IPS-18a (cell line): ENCODE data around the gene CLNK.

Source experiments
- H3K27ac ChIP-seq: one replicate; pipeline ENCODE4 v1.5.1; 2013; ENCODE audit warnings: low read length
- H3K27me3 ChIP-seq: one replicate; pipeline ENCODE4 v1.6.1; 2013; ENCODE audit warnings: mild to moderate bottlenecking, low read length; ENCODE audit not compliant: control insufficient read depth, insufficient read depth
- H3K36me3 ChIP-seq: one replicate; pipeline ENCODE4 v1.6.1; 2013; ENCODE audit warnings: low read depth, low read length; ENCODE audit not compliant: control insufficient read depth
- H3K4me1 ChIP-seq: one replicate; pipeline ENCODE4 v1.6.1; 2013; ENCODE audit warnings: low read depth, low read length; ENCODE audit not compliant: control insufficient read depth
- H3K4me3 ChIP-seq: one replicate; pipeline ENCODE4 v1.5.1; 2013; ENCODE audit warnings: low read length
- H3K9ac ChIP-seq: one replicate; pipeline ENCODE4 v1.6.1; 2013; ENCODE audit warnings: mild to moderate bottlenecking, low read length, moderate library complexity
- H3K9me3 ChIP-seq: one replicate; pipeline ENCODE4 v1.6.1; 2013; ENCODE audit warnings: low read depth, low read length; ENCODE audit not compliant: control insufficient read depth

CLNK gene

DNA sequence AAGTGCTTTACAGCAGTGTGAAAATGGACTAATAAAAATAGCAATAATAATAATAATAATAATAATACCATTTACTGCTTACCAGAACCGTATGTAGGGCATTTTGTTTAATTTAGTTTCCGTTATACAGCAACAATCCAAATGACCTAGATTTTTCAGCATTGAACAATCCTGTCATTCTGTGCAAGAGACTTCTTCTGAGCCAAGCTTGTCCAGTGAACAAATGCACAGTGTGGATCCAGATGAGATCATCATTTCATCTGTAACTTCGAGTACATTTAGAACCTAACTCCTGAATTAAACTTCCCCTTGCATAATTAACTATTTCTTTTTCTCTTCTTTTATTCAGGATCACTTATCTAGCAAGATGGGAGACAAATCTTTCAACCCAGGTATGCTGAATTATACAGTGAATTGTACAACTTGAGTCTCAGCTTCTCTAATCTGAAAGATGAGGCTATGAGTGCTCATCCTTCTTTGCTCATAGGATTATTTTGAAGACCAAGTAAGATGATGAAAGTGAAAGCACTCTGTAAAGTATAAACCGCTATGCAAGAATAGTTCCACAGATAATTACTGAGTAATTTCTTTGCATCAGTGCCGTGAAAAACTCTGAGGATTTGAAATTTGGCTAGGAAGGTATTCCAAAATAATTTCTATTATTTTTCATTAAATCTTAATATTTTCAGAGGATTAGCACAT lies 6.6 kb downstream of the CLNK start:
- Histone ChIP-seq H3K27ac (no peak overlapping the region), H3K27me3 (no peaks in the 10 kb centered on the region), H3K9ac (no peak overlapping the region), H3K36me3 (no peaks in the 10 kb centered on the region), H3K4me1 (no peaks in the 10 kb centered on the region), H3K4me3 (no peak overlapping the region), H3K9me3 (no peaks in the 10 kb centered on the region)

DNA sequence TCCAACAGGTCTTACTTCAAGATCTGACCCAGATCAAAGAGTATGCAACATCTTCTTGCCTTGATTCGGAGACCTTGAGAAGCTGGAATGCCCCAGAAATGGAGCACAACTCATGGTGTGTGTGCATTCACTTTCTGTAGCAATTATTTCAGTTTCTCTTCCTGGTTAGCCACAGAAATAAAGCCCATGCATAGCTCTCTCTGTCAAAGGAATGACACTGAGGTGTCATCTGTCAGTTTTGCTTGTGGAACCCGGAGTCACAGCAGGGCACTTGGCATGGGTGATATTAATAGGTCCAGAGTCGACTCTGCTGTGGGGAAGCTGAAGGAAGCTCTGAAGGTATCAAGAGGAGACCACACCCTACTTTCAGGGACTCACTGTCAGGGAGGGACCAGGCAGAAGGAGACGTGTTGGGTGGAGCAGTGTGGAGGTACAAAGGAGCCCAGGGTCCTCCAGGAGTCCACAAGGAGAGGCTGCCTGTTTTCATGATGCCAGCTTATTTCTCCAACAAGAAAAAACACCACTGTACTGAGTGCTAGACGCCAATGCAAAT lies 10.7 kb downstream of the CLNK start:
- Histone ChIP-seq H3K27ac (no peak overlapping the region), H3K9me3 (no peaks in the 10 kb centered on the region), H3K4me3 (no peak overlapping the region), H3K4me1 (no peaks in the 10 kb centered on the region), H3K9ac (no peak overlapping the region), H3K36me3 (no peaks in the 10 kb centered on the region), H3K27me3 (no peaks in the 10 kb centered on the region)

DNA sequence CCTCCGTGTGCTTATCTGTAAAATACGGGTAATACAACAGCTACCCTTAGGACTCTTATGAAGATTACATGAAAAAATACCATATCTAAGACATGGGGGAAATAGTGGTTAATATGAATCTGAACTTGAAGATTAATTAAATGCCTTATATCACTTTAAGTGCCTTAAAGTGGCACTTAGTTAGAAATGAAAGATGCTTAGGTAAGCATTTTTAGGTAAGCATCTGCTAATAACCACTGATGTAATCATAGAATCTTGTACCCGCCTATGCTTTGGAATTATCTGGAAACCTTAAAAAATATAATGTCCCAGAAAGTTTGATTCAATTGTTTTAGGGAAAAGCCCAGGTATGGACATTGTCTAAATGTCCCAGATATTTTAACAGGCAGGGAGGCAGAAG lies 12.2 kb downstream of the CLNK start:
- Histone ChIP-seq H3K4me3 (no peak overlapping the region), H3K9me3 (no peaks in the 10 kb centered on the region), H3K27me3 (no peaks in the 10 kb centered on the region), H3K36me3 (no peaks in the 10 kb centered on the region), H3K27ac (no peak overlapping the region), H3K9ac (no peak overlapping the region), H3K4me1 (no peaks in the 10 kb centered on the region)

DNA sequence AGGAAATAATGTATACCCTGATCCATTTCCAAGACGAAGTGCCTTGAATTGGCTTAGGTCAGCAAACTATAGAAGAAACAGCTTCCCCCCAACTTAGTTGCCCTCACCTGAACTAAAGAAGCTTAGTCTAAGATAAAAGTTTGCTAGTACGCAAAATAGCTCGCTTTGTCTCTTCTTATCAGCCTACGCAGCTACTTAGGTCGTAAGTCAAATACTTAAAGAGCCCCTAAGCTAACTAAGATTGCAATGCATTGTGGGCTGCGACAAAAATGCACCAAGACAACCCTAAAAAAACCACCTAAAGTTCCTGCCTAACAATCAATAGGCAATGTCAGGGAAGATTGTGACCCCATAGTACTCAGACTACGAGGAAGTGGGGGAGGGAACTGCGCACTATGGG lies 12.8 kb downstream of the CLNK start:
- Histone ChIP-seq H3K27ac (no peak overlapping the region), H3K4me3 (no peak overlapping the region)

DNA sequence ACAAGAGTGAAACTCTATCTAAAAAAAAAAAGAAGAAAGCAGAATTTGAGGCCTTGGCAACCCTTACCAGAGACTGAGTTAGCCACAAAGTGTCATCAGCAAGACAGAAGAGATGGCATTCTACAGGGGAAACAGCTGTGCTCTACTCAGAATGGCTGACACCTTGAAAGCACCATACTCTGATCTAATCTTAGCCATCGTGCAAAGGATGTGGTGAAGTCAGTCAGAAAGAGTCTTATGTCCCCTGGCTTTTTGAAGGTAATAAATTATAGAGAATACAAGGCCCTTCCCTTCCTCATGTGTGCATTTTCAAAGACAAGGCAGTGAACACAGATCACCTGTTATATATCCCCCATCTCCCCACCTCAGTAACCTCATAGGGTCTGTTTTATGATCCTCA lies 13.2 kb downstream of the CLNK start:
- no peaks in the 10 kb centered on the region for H3K36me3 ChIP-seq
- no peak overlapping the region for H3K9ac ChIP-seq
- no peaks in the 10 kb centered on the region for H3K9me3 ChIP-seq
- no peaks in the 10 kb centered on the region for H3K4me1 ChIP-seq
- H3K4me3 ChIP-seq = no peak overlapping the region
- no peaks in the 10 kb centered on the region for H3K27me3 ChIP-seq
- H3K27ac ChIP-seq = no peak overlapping the region

More for the DNA sequence above, 12.8 kb downstream of the CLNK start:
- no peaks in the 10 kb centered on the region for H3K9me3 ChIP-seq
- no peaks in the 10 kb centered on the region for H3K36me3 ChIP-seq
- H3K27me3 ChIP-seq = no peaks in the 10 kb centered on the region
- H3K4me1 ChIP-seq = no peaks in the 10 kb centered on the region
- H3K9ac ChIP-seq = no peak overlapping the region

DNA sequence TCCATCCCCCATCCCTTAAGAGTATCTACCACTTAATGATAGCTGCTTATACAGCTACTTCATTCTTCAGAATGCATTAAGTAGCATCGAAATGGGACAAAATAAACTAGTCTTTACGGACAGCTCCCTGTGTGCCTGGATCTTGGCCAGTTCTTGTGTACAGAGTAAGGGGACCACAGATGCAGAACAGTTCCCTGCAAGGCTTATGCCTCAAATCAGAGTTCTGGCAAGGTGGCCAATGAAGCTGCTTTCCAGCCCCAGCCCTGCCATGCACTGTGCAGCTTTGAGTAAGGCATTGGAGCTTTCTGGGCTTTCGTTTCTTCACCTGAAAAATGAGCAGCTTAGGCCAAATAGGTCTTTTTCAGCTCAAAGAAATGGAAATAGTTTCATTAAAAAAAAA lies 14.2 kb downstream of the CLNK start:
- Histone ChIP-seq H3K4me1 (no peaks in the 10 kb centered on the region), H3K27me3 (no peaks in the 10 kb centered on the region), H3K4me3 (no peak overlapping the region), H3K9ac (no peak overlapping the region), H3K27ac (no peak overlapping the region), H3K36me3 (no peaks in the 10 kb centered on the region), H3K9me3 (no peaks in the 10 kb centered on the region)

DNA sequence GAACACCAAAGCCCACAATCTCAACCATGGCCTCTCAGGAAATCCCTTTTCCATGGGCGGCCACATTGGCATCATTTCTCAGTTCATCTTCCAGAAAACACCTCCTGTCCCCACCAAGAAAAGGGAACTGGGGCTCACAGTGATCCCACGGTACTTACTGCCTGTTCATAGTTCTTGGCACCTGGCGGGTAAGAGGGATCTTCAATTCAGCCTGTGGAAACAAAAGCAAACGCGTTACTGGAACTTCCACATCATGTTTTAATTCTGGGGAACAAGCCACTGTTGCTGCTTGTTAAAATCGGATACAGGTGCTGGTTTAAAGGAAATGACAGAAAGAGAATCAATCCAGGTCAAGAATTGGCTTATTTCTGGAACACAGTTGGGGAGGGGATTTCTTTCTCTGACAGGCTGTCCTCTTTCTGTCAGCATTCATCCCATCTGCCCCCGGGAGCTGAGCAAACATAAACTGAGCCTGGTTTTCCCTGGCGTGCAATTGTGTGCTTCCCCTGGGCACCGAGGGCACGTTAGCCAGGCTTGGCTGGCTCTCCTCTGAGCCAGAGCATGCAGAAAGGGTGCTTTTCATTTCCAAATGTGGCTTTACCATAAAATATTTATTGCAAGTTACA lies 16.8 kb downstream of the CLNK start:
- no peaks in the 10 kb centered on the region for H3K4me1 ChIP-seq
- no peaks in the 10 kb centered on the region for H3K36me3 ChIP-seq
- H3K27me3 ChIP-seq = no peaks in the 10 kb centered on the region
- H3K9ac ChIP-seq = no peak overlapping the region
- no peak overlapping the region for H3K4me3 ChIP-seq
- no peaks in the 10 kb centered on the region for H3K9me3 ChIP-seq
- no peak overlapping the region for H3K27ac ChIP-seq

DNA sequence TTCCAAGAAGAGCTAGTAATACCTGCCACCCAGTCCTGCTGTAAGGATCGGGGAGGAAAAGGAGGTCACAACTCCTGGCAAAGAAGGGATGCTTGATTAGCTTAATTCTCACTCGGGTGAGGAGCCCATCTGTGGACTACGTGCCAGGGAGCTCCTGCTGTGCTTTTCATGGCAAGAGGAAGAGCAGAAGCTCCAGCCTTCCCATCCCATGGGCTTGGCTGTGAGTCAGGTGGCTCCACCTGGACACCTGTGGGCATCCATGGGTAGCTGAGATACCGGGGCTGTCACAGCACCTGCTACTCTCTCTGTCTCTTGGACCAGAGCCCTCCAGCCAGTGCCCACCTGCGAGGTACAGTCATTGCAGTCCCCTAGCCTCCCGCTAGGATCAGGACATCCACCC lies 18.0 kb downstream of the CLNK start:
- Histone ChIP-seq H3K4me1 (no peaks in the 10 kb centered on the region), H3K27me3 (no peaks in the 10 kb centered on the region), H3K9me3 (no peaks in the 10 kb centered on the region), H3K27ac (no peak overlapping the region), H3K4me3 (no peak overlapping the region), H3K9ac (no peak overlapping the region), H3K36me3 (no peaks in the 10 kb centered on the region)

DNA sequence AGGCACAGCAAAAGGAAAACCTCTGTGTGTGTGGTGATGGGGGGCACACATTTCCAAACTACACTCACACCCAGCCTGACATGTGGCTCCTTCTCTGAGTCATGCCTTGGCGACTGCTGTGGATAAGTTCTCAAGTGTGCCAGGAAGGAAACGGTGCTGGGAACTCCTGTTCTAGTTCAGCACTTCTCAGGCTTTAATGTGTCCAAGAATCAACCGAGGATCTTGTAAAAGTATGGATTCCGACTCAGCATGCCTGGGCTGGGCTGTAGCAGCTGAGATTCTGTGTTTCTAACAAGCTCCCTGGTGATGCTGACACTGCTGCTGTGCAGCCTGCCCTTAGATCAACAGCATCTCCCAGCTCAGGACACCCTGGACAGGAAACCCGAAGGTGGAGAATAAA lies 20.2 kb downstream of the CLNK start:
- H3K9me3 ChIP-seq = no peaks in the 10 kb centered on the region
- no peak overlapping the region for H3K27ac ChIP-seq
- H3K9ac ChIP-seq = no peak overlapping the region
- no peaks in the 10 kb centered on the region for H3K4me1 ChIP-seq
- H3K36me3 ChIP-seq = no peaks in the 10 kb centered on the region
- no peaks in the 10 kb centered on the region for H3K27me3 ChIP-seq
- H3K4me3 ChIP-seq = no peak overlapping the region

DNA sequence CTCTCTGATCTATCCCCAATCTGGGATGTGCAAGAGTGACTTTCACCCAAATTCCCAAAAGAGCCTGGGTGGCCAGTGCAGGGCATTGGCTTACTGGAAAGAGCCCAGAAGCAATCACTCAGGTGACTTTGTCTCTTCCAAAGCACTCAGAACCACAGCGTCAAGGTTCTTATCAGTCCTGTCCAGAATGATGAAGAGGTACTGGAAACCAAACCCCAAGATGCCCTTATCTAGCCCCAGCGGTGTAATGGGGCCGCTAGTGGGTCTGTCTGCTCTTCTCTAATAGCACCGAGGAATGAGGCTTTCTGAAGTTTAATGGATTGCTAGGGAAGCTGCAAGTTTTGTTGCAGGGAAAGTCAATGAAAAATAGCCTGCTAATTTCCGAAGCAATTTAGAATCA lies 21.6 kb downstream of the CLNK start:
- no peak overlapping the region for H3K27ac ChIP-seq
- H3K9ac ChIP-seq = no peak overlapping the region
- no peak overlapping the region for H3K4me3 ChIP-seq
- no peaks in the 10 kb centered on the region for H3K9me3 ChIP-seq
- H3K4me1 ChIP-seq = no peaks in the 10 kb centered on the region
- no peaks in the 10 kb centered on the region for H3K27me3 ChIP-seq
- H3K36me3 ChIP-seq = no peaks in the 10 kb centered on the region

DNA sequence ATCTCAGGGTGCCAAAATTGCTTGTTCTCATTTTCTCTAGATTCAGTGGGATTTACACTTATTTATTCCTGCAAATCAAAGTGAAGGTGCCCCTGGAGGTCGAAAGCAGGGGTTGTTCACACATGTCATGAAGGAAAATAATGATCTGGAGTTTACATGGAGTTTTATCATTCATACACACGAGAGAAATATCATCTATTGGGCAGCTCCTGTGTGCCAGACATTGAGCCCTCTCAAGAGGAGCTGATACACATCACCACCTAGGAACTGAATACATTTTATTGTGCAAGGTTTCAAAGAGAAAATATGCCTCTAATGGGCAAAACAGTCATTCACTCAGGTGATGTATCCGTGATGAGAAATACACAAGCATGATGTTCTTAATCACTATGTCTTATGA lies 23.5 kb downstream of the CLNK start:
- no peak overlapping the region for H3K27ac ChIP-seq
- no peak overlapping the region for H3K4me3 ChIP-seq
- no peaks in the 10 kb centered on the region for H3K36me3 ChIP-seq
- H3K27me3 ChIP-seq = no peaks in the 10 kb centered on the region
- H3K4me1 ChIP-seq = no peaks in the 10 kb centered on the region
- H3K9me3 ChIP-seq = no peaks in the 10 kb centered on the region
- no peak overlapping the region for H3K9ac ChIP-seq

DNA sequence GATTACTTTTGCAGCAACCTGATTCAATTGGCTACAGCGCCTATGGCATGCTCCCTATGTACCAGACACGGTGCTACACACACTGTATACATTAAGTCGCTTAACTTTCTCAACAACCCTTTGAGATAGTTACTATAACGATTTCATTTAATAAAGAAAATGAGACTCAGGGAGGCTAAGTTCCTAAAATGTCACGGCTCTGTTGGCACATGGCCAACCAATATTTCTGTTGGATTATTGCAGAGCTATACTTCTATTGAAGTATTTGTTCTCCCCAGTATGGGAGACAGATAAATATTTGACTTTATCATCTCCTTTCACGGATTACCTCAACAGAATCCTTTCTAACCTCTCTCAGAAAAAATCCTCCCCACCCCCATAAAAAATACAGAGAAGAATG lies 25.3 kb downstream of the CLNK start:
- H3K27ac ChIP-seq = no peak overlapping the region
- no peaks in the 10 kb centered on the region for H3K27me3 ChIP-seq
- no peak overlapping the region for H3K4me3 ChIP-seq
- no peak overlapping the region for H3K9ac ChIP-seq
- no peaks in the 10 kb centered on the region for H3K4me1 ChIP-seq
- H3K9me3 ChIP-seq = no peaks in the 10 kb centered on the region
- no peaks in the 10 kb centered on the region for H3K36me3 ChIP-seq
